ENCODE results near the gene SNX5. TPM values are rescaled to one million over a fixed set of nuclear protein-coding genes. Genes with fewer than 3 reads are reported as not detected.

SNX5 gene
- total RNA-seq, 2 donors from 2014 or later = 37.3 to 50.3 TPM

DNA sequence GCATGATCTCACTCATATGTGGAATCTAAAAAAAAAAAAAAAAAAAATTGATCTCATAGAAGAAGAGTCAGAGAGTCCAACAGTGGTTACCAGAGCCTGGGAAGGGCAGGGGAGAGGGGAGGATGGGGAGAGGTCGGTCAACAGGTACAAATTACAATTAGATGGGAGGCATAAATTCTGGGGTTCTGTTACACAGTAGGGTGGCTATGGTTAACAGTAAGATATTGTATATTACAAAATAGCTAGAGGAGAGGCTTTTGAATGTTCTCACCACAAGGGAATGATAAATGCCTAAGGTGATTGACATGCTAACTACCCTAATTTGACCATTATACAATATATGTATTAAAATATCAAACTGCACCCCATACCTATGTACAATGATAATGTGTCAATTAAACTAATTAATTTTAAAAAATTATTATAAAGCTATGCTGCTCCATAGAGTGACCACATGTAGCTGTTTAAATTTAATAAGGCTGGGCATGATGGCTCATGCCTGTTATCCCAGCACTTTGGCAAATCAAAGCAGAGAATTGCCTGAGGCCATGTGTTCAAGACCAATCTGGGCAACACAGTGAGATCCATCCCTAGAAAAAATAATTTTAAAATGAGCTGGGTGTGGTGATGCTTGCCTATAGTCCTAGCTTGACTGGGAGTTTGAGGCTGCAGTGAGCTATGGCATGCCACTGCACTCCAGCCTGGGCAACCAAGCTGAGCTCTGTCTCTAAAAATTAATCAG is 70.9 kb downstream of the SNX5 start:
- H3K4me3 ChIP-seq = no peak overlapping the region
- TF ChIP-seq, protein P1, sequence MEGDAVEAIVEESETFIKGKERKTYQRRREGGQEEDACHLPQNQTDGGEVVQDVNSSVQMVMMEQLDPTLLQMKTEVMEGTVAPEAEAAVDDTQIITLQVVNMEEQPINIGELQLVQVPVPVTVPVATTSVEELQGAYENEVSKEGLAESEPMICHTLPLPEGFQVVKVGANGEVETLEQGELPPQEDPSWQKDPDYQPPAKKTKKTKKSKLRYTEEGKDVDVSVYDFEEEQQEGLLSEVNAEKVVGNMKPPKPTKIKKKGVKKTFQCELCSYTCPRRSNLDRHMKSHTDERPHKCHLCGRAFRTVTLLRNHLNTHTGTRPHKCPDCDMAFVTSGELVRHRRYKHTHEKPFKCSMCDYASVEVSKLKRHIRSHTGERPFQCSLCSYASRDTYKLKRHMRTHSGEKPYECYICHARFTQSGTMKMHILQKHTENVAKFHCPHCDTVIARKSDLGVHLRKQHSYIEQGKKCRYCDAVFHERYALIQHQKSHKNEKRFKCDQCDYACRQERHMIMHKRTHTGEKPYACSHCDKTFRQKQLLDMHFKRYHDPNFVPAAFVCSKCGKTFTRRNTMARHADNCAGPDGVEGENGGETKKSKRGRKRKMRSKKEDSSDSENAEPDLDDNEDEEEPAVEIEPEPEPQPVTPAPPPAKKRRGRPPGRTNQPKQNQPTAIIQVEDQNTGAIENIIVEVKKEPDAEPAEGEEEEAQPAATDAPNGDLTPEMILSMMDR (IDR thresholded peaks at IDR 0.05) = no peak
- H3K27me3 ChIP-seq = no peaks in the 10 kb centered on the region
- DNase-seq (ENCODE audit: low spot score) = no peak
- H3K36me3 ChIP-seq = no peaks in the 10 kb centered on the region
- no peaks in the 10 kb centered on the region for H3K9me3 ChIP-seq
- peaks cover 0 to 35% of the 10 kb centered on the region in 2 donors for H3K4me1 ChIP-seq
- H3K27ac ChIP-seq = no peak overlapping the region

DNA sequence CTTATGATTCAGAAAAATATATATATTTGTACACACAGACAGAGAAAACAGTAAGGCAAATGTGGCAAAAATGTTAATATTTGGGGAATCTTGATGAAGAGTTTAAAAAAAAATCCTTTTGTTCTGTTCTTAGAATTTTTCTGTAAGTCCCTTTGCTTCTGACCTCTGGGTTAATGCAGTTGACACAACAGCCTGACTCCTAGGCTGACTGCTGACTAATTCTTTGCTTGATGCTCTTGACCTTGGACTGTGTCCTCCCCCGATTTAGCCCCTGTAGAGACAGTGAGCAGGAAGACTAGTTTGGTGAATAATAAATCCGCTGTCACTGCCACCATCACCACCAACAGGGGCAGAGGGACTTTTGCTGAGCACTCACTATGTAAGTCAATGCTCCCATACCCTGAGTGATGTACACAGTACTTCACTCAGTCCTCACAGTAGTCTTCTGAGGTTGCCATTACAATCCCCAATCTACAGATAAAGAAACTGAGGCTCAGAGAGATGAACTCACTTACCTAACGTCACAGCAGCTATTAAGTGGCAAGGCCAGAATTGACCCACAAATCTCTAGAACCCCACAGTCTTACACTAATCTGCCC is 71.7 kb downstream of the SNX5 start:
- H3K27me3 ChIP-seq = no peaks in the 10 kb centered on the region
- TF ChIP-seq, protein P1 (IDR thresholded peaks at IDR 0.05) = no peak
- no peaks in the 10 kb centered on the region for H3K36me3 ChIP-seq
- peaks cover 0 to 40% of the 10 kb centered on the region in 2 donors for H3K4me1 ChIP-seq
- no peaks in the 10 kb centered on the region for H3K9me3 ChIP-seq
- DNase-seq (ENCODE audit: low spot score) = no peak
- H3K27ac ChIP-seq = peak overlapping the region; percentile 75 to 79
- H3K4me3 ChIP-seq = no peak overlapping the region

GRCh38 chr20:17896193-17896723 is 72.3 kb downstream of the SNX5 start:
- Histone ChIP-seq H3K27ac (peak overlapping the region; percentile 75 to 79), H3K36me3 (no peaks in the 10 kb centered on the region), H3K27me3 (no peaks in the 10 kb centered on the region), H3K4me3 (peak overlapping the region in 1 of 2 donors; percentile 45), H3K9me3 (no peaks in the 10 kb centered on the region), H3K4me1 (peaks cover 0 to 40% of the 10 kb centered on the region in 2 donors)
- TF ChIP-seq, protein P1 (IDR thresholded peaks at IDR 0.05) = no peak
- no peak for DNase-seq (ENCODE audit: low spot score)

- DNase-seq (ENCODE audit: low spot score) = peak; percentile 76
- Histone ChIP-seq H3K9me3 (no peaks in the 10 kb centered on the region), H3K27ac (peak overlapping the region; percentile 75 to 79), H3K4me1 (peaks cover 0 to 40% of the 10 kb centered on the region in 2 donors), H3K4me3 (peak overlapping the region in 1 of 2 donors; percentile 45), H3K36me3 (no peaks in the 10 kb centered on the region), H3K27me3 (no peaks in the 10 kb centered on the region)
- TF ChIP-seq, protein P1 (IDR thresholded peaks at IDR 0.05) = no peak
These were observed 72.9 kb downstream of the SNX5 start for GRCh38 chr20:17895641-17896171.

DNA sequence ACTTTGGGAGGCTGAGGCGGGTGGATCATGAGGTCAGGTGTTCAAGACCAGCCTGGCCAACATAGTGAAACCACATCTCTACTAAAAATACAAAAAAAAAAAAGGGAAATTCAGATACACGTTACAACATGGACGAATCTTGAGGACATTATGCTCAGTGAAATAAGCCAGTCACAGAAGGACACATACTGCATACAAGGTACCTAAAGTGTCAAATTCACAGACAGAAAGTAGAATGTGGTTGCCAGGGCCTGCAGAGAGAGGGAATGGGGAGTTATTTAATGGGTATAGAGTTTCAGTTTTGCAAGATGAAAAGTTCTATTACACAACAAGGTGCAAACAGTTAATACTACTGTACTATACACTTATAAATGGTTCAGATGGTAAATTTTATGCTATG is 75.1 kb downstream of the SNX5 start:
- H3K4me1 ChIP-seq = peaks cover 0 to 40% of the 10 kb centered on the region in 2 donors
- DNase-seq (ENCODE audit: low spot score) = no peak
- no peaks in the 10 kb centered on the region for H3K36me3 ChIP-seq
- TF ChIP-seq, protein P1 (IDR thresholded peaks at IDR 0.05) = no peak
- H3K9me3 ChIP-seq = peaks cover 0 to 15% of the 10 kb centered on the region in 2 donors
- H3K27ac ChIP-seq = no peak overlapping the region
- no peaks in the 10 kb centered on the region for H3K27me3 ChIP-seq
- no peak overlapping the region for H3K4me3 ChIP-seq
